GM12801 (cell line): Measurements from ENCODE around the gene TXNRD2.
A peak's percentile ranks its signal among the peaks of the same experiment; 100 is the strongest.

Experiments
- CTCF ChIP-seq: IDR thresholded peaks from one replicate; pipeline ENCODE4 v1.5.1; 2011; ENCODE audit warnings: control low read depth; ENCODE audit not compliant: insufficient read length; ENCODE audit errors: extremely low read depth

Gene TXNRD2

GRCh38 chr22:19972652-19973550 lies 31.3 kb upstream of the TXNRD2 start:
- TF ChIP-seq CTCF: no peak

DNA sequence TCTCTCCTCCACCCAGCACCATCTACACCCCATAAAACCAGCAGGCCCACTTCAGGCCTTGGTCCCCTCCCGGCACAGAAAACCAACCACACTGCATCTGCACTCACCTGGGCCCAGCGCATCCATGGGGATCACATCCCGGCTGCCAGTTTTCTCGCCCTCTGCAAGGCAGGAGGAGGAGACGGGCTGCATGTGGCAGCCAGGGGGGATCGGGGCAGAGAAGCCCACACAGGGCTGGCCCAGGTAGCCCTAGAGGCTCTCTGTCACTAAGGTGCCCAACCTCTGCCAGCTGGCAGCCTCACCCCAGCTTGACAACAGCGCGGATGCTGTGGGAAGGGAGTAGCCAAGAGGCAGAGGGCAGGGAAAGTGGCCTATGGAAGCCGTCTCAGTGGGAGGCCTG lies 30.6 kb upstream of the TXNRD2 start:
- TF ChIP-seq CTCF: no peak

- TF ChIP-seq CTCF: no peak
Observed at GRCh38 chr22:19971276-19972124, 29.9 kb upstream of the TXNRD2 start.

DNA sequence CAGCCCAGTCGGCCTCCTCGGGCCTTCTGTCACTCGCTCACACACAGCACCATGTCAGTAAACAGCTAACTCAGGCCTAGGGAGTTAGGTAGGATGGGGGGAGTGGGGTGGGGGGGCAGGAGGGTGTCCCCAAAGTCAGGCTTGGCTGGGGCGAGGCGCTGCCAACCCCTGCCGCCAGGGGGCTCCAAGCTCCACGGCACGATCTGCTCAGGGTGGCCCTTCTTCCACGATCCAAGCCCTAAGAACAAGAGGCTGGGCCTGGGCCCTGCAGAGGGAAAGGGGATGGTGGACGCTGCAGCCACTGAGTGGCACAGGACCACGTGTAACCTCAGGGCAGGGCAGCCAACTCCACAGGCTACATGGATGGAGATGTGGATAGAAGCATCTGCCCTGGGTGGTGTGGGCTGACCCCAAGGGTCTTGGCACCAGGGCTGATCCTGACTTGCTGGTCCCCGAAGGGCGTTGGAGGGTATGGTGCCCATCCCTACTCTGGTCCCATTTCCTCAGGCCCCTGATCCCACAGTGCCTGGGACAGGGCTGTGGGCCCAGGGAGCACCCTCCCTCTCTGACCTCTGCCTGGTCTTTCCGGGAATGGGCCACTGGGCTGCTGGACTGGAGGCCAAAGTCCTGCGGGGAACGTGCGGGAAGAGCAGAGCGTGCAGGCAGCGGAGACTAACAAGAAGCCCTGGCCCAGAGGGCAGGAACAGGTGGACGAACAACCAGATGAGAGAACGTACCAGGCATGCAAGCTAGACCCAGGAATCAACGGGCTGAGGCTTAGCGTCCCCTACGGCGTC lies 29.1 kb upstream of the TXNRD2 start:
- TF ChIP-seq CTCF: peak; percentile 60

- TF ChIP-seq CTCF: no peak
Observed at GRCh38 chr22:19970031-19970478, 28.4 kb upstream of the TXNRD2 start.

- no peak for TF ChIP-seq CTCF
Observed at GRCh38 chr22:19969141-19969928, 27.7 kb upstream of the TXNRD2 start.
